ENCODE data around the gene COG7. TPM values are rescaled to one million over a fixed set of nuclear protein-coding genes. Genes with fewer than 3 reads are reported as not detected.

The COG7 gene
- total and polyA plus RNA-seq, 2 of the 13 experiments (the other 11 are each of a cell fraction or from before 2014, with no cell fraction given) = 12.6 to 54.5 TPM

- in situ Hi-C loops (cut with HindIII; ENCODE audit: extremely low pct_ligation_motif_present, low pct_unique_long_range_greater_than_20kb) (no loop called here), intact Hi-C loops (cut with micrococcal nuclease; ENCODE audit: unreplicated experiment) (no loop called here)
- H3K4me2 ChIP-seq (ENCODE audit: low read depth, low read length) = no peak overlapping the region
- no peak overlapping the region for H3K27ac ChIP-seq (ENCODE audit: extremely low read length, insufficient read depth, low read length)
- POLR2A ChIA-PET = no interaction called here
- ATAC-seq (no peak), FAIRE-seq (no peak), DNase-seq (ENCODE audit: low spot score) (no peak)
- no TSS peak for BruUV-seq (replicated peaks)
- H2AFZ ChIP-seq (ENCODE audit: low read length) = no peak overlapping the region
- H3K27me3 ChIP-seq (ENCODE audit: control insufficient read depth in 1 of 2, insufficient read depth in 2 of 2, low read length in 2 of 2) = no peaks in the 10 kb centered on the region; a peak in 1 of 5 replicates
- no peak overlapping the region for H3K9ac ChIP-seq (ENCODE audit: insufficient read depth, low read depth, low read length)
- no peaks in the 10 kb centered on the region for H3K9me3 ChIP-seq (ENCODE audit: low read length)
- CTCF ChIA-PET (ENCODE audit: low intra/inter-chr PET ratio, low total read pairs) = no interaction called here
- WGBS (ENCODE audit: low lambda C conversion rate) = 95% methylated on average over 2 of the region's 2 CpGs
- no peaks in the 10 kb centered on the region for H3K4me1 ChIP-seq (ENCODE audit: insufficient read depth, low read length)
- H3K36me3 ChIP-seq (replicated peaks in 1 of 2; ENCODE audit: control insufficient read depth in 1 of 2, insufficient read depth in 2 of 2, low read length in 2 of 2) = peaks cover 78 to 96% of the 10 kb centered on the region in 2 experiments
- H4K20me1 ChIP-seq (ENCODE audit: insufficient read depth, low read length) = no peaks in the 10 kb centered on the region
- H3K79me2 ChIP-seq (ENCODE audit: insufficient read depth, low read length) = no peaks in the 10 kb centered on the region
- H3K4me3 ChIP-seq (replicated peaks in 1 of 3; ENCODE audit: insufficient read depth in 1 of 3, low read depth in 2 of 3, low read length in 3 of 3) = no peak overlapping the region
- no peak for TF ChIP-seq ZNF335 (CRISPR knock-in tag; IDR thresholded peaks at IDR 0.05)
- TF ChIP-seq ZNF256 (CRISPR knock-in tag; conservative IDR thresholded peaks at IDR 0.05) = no peak
- TF ChIP-seq, protein P1, sequence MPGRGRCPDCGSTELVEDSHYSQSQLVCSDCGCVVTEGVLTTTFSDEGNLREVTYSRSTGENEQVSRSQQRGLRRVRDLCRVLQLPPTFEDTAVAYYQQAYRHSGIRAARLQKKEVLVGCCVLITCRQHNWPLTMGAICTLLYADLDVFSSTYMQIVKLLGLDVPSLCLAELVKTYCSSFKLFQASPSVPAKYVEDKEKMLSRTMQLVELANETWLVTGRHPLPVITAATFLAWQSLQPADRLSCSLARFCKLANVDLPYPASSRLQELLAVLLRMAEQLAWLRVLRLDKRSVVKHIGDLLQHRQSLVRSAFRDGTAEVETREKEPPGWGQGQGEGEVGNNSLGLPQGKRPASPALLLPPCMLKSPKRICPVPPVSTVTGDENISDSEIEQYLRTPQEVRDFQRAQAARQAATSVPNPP (CRISPR knock-in tag; IDR thresholded peaks at IDR 0.05) = no peak
- no peak for TF ChIP-seq THAP11 (CRISPR knock-in tag; IDR thresholded peaks at IDR 0.05)
- TF ChIP-seq RORA (CRISPR knock-in tag; IDR thresholded peaks at IDR 0.05) = no peak
- TF ChIP-seq PRDM15 (CRISPR knock-in tag; IDR thresholded peaks at IDR 0.05) = no peak
- TF ChIP-seq ZNF432 (CRISPR knock-in tag; IDR thresholded peaks at IDR 0.05; ENCODE audit: borderline replicate concordance) = no peak
- no peak for TF ChIP-seq MED8 (CRISPR knock-in tag; IDR thresholded peaks at IDR 0.05; ENCODE audit: insufficient replicate concordance)
- TF ChIP-seq FOSL1 (CRISPR knock-in tag; IDR thresholded peaks at IDR 0.05; ENCODE audit: borderline replicate concordance) = no peak
- TF ChIP-seq, protein P2, sequence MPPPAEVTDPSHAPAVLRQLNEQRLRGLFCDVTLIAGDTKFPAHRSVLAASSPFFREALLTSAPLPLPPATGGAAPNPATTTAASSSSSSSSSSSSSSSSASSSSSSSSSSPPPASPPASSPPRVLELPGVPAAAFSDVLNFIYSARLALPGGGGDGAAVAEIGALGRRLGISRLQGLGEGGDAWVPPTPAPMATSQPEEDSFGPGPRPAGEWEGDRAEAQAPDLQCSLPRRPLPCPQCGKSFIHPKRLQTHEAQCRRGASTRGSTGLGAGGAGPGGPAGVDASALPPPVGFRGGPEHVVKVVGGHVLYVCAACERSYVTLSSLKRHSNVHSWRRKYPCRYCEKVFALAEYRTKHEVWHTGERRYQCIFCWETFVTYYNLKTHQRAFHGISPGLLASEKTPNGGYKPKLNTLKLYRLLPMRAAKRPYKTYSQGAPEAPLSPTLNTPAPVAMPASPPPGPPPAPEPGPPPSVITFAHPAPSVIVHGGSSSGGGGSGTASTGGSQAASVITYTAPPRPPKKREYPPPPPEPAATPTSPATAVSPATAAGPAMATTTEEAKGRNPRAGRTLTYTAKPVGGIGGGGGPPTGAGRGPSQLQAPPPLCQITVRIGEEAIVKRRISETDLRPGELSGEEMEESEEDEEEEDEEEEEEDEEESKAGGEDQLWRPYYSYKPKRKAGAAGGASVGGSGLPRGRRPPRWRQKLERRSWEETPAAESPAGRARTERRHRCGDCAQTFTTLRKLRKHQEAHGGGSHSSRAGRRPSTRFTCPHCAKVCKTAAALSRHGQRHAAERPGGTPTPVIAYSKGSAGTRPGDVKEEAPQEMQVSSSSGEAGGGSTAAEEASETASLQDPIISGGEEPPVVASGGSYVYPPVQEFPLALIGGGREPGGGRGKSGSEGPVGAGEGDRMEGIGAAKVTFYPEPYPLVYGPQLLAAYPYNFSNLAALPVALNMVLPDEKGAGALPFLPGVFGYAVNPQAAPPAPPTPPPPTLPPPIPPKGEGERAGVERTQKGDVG (CRISPR knock-in tag; IDR thresholded peaks at IDR 0.05; ENCODE audit: borderline replicate concordance) = no peak
- TF ChIP-seq TEAD3 (CRISPR knock-in tag; optimal IDR thresholded peaks at IDR 0.05; ENCODE audit: borderline replicate concordance) = no peak
- no peak for TF ChIP-seq TP53 (CRISPR knock-in tag; conservative IDR thresholded peaks at IDR 0.05)
- TF ChIP-seq, protein P3, sequence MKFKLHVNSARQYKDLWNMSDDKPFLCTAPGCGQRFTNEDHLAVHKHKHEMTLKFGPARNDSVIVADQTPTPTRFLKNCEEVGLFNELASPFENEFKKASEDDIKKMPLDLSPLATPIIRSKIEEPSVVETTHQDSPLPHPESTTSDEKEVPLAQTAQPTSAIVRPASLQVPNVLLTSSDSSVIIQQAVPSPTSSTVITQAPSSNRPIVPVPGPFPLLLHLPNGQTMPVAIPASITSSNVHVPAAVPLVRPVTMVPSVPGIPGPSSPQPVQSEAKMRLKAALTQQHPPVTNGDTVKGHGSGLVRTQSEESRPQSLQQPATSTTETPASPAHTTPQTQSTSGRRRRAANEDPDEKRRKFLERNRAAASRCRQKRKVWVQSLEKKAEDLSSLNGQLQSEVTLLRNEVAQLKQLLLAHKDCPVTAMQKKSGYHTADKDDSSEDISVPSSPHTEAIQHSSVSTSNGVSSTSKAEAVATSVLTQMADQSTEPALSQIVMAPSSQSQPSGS (CRISPR knock-in tag; IDR thresholded peaks at IDR 0.05) = no peak
Observed at GRCh38 chr16:23485257-23485614, 32.2 kb upstream of the COG7 start.

Data from HepG2 (cell line).